Type B pancreatic cell (in vitro differentiated cells): ENCODE results near the gene ZDHHC8. TPM values are rescaled to one million over a fixed set of nuclear protein-coding genes. Genes with fewer than 3 reads are reported as not detected.

Experiments
- DNase-seq: peaks from one replicate; pipeline ENCODE4 v3.0.0; 2021; ENCODE audit warnings: mixed read lengths; ENCODE audit not compliant: unreplicated experiment; ENCODE audit errors: extremely low spot score
- H3K27ac Mint-ChIP-seq: 2 replicates; pipeline ENCODE4 v1.8.0; 2021; ENCODE audit warnings: mild to moderate bottlenecking, mixed read lengths
- H3K27me3 Mint-ChIP-seq: 2 replicates; pipeline ENCODE4 v1.8.0; 2021; ENCODE audit warnings: mixed read lengths
- H3K36me3 Mint-ChIP-seq: 2 replicates; pipeline ENCODE4 v1.8.0; 2021; ENCODE audit warnings: mixed read lengths
- H3K4me1 Mint-ChIP-seq: one replicate; pipeline ENCODE4 v1.8.0; 2021; ENCODE audit warnings: mixed read lengths; ENCODE audit not compliant: unreplicated experiment
- H3K4me3 Mint-ChIP-seq: 2 replicates; pipeline ENCODE4 v1.8.0; 2021; ENCODE audit warnings: mild to moderate bottlenecking, mixed read lengths
- H3K9me3 Mint-ChIP-seq: 2 replicates; pipeline ENCODE4 v1.8.0; 2021; ENCODE audit warnings: mixed read lengths
- total RNA-seq: library from RNA; stranded (reverse); gene quantifications from 2 replicates; pipeline ENCODE4 v1.2.1, GENCODE V29; 2021; ENCODE audit warnings: low replicate concordance
- TF ChIP-seq, protein P1 (sequence below): fragments of 200-600 bp; sonication (generic); conservative IDR thresholded peaks from 2 replicates; pipeline ENCODE4 v1.5.0; 2021; ENCODE audit warnings: antibody characterized with exemption, mild to moderate bottlenecking

Gene ZDHHC8
- total RNA-seq, 1 donor from 2014 or later, result 73.6 TPM

GRCh38 chr22:20191803-20192202 is 60.2 kb downstream of the ZDHHC8 start:
- DNase-seq, result no peak
- Mint-ChIP-seq H3K4me1 (no peaks in the 10 kb centered on the region), H3K36me3 (no peaks in the 10 kb centered on the region), H3K27me3 (no peaks in the 10 kb centered on the region), H3K27ac (no peak overlapping the region), H3K4me3 (no peak overlapping the region), H3K9me3 (no peaks in the 10 kb centered on the region)
- TF ChIP-seq, protein P1, sequence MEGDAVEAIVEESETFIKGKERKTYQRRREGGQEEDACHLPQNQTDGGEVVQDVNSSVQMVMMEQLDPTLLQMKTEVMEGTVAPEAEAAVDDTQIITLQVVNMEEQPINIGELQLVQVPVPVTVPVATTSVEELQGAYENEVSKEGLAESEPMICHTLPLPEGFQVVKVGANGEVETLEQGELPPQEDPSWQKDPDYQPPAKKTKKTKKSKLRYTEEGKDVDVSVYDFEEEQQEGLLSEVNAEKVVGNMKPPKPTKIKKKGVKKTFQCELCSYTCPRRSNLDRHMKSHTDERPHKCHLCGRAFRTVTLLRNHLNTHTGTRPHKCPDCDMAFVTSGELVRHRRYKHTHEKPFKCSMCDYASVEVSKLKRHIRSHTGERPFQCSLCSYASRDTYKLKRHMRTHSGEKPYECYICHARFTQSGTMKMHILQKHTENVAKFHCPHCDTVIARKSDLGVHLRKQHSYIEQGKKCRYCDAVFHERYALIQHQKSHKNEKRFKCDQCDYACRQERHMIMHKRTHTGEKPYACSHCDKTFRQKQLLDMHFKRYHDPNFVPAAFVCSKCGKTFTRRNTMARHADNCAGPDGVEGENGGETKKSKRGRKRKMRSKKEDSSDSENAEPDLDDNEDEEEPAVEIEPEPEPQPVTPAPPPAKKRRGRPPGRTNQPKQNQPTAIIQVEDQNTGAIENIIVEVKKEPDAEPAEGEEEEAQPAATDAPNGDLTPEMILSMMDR, result no peak

DNA sequence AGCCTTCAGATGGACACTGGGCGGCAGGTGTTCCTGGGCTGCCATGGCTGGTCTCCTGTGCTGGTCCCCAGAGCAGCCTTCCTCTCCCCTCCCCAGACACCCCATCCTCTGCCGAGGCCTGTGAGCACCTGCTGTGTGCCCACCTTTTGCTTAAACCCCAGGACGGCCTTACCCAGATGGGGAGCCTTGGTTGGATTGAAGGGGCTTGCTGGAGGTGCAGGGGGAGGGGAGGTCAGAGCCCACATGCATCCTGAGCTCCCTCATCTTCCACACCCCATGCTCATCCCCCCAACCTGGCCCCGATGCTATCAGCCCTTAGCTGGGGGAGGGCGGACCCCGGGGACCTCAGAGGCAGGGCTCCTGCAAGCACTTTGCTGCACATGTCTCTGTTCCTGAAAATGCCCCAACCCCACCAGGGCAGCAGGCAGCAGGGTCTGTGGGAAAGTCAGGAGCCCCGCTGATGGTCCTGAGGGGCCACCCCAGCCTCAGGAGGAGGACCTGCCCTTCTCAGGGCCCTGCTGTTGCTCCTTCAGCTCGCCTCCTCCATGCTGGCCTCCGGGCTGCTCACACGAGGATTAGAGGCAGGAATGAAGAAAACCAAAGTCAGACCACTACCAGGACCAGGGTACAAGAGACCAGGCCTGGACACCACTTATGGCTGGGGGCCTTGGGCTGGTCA is 60.8 kb downstream of the ZDHHC8 start:
- DNase-seq, result no peak
- H3K36me3 Mint-ChIP-seq, result no peaks in the 10 kb centered on the region
- H3K9me3 Mint-ChIP-seq, result no peaks in the 10 kb centered on the region
- H3K4me1 Mint-ChIP-seq, result no peaks in the 10 kb centered on the region
- no peak overlapping the region for H3K4me3 Mint-ChIP-seq
- H3K27ac Mint-ChIP-seq, result no peak overlapping the region
- H3K27me3 Mint-ChIP-seq, result no peaks in the 10 kb centered on the region
- TF ChIP-seq, protein P1, result no peak

DNA sequence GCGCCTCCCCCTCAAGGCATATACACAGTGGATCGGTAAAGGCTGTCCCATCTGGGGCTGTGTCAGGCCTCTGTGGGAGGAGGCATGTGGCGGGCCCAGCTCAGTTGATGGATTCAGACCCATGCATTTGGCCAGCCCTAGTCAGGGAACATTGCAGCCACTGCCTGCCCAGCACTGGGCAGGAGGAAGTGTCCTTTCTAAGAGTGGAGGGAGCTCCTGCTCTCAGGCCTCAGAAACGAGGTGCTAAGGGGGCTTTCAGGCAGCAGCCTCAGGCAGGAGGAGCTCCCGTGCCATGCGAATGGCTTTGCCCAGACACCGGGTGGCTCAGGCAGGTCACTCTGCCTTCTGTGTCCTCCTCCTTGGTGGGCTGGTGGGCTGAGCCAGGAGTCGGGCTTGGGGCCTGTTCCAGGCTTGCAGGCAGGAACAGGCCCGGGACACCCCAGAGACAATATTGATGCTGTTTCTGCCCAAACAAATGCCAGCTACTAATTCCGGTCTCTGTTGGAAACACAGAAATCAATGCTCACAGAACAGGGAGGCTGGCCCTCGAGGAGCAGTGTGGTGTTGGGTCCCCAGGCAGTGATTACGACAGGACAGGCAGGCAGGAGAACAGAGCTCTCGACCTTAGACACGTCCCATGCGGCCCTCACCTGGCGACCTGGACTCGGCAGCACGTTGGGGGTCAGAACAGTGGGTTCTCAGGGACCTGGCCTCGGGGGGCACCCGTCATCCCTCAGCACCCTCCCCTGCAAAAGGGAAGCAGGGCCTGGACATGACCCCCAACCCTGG is 61.6 kb downstream of the ZDHHC8 start:
- no peak overlapping the region for H3K4me3 Mint-ChIP-seq
- no peak for DNase-seq
- H3K36me3 Mint-ChIP-seq, result no peaks in the 10 kb centered on the region
- H3K27ac Mint-ChIP-seq, result no peak overlapping the region
- H3K27me3 Mint-ChIP-seq, result no peaks in the 10 kb centered on the region
- peaks cover 4% of the 10 kb centered on the region for H3K4me1 Mint-ChIP-seq
- H3K9me3 Mint-ChIP-seq, result no peaks in the 10 kb centered on the region
- TF ChIP-seq, protein P1, result no peak

DNA sequence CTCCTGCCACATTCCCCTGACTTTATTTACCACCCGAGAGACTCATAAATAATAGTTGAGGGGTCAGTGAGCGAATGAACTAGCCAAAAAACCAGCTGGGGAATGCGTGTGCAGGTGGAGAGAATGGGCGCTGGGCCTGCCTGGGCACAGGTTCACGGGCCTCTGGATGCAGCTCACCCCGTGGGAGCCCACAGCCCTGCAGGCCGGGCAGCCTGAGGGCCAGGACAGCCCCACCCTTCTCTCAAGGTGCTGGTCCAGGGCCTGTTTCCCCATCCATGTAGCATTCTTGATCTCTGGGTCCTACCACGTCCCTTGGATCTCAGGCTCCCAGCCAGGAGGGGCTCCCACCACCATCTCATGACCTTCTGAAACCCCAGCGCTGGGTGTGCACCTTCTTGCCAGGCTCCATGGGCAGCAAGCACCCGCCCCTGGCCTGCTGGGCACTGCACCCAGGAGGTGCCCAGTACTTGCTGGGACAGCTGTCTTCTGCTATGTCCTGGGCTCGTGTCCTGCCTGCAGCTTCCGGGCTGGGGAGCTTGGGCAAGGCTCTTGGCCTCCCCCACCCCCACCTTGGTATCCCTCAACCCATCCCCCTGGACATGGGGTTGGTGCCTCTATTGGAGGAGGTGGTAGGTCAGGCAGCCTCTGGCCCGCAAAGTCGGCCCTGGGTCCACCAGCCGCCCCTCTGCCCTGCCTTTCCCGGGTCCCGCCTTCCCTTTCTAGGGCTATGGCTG is 62.3 kb downstream of the ZDHHC8 start:
- H3K27me3 Mint-ChIP-seq, result peaks cover 3% of the 10 kb centered on the region
- DNase-seq, result no peak
- H3K4me3 Mint-ChIP-seq, result no peak overlapping the region
- TF ChIP-seq, protein P1, result no peak
- no peak overlapping the region for H3K27ac Mint-ChIP-seq
- no peaks in the 10 kb centered on the region for H3K36me3 Mint-ChIP-seq
- H3K4me1 Mint-ChIP-seq, result peaks cover 10% of the 10 kb centered on the region
- H3K9me3 Mint-ChIP-seq, result no peaks in the 10 kb centered on the region

- no peak overlapping the region for H3K27ac Mint-ChIP-seq
- peaks cover 10% of the 10 kb centered on the region for H3K4me1 Mint-ChIP-seq
- TF ChIP-seq, protein P1, result no peak
- H3K9me3 Mint-ChIP-seq, result no peaks in the 10 kb centered on the region
- peaks cover 3% of the 10 kb centered on the region for H3K27me3 Mint-ChIP-seq
- H3K4me3 Mint-ChIP-seq, result no peak overlapping the region
- DNase-seq, result no peak
- no peaks in the 10 kb centered on the region for H3K36me3 Mint-ChIP-seq
Measured at GRCh38 chr22:20194681-20195593, 63.3 kb downstream of the ZDHHC8 start.
